NCI-H748 (cell line): Measurements from ENCODE around the gene FUOM.

Experiments used
- DNase-seq: peaks from one replicate; lab custom pipeline; 2025; ENCODE audit not compliant: unreplicated experiment; lab: John Stamatoyannopoulos, UW

The FUOM gene, protein sequence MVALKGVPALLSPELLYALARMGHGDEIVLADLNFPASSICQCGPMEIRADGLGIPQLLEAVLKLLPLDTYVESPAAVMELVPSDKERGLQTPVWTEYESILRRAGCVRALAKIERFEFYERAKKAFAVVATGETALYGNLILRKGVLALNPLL

DNA sequence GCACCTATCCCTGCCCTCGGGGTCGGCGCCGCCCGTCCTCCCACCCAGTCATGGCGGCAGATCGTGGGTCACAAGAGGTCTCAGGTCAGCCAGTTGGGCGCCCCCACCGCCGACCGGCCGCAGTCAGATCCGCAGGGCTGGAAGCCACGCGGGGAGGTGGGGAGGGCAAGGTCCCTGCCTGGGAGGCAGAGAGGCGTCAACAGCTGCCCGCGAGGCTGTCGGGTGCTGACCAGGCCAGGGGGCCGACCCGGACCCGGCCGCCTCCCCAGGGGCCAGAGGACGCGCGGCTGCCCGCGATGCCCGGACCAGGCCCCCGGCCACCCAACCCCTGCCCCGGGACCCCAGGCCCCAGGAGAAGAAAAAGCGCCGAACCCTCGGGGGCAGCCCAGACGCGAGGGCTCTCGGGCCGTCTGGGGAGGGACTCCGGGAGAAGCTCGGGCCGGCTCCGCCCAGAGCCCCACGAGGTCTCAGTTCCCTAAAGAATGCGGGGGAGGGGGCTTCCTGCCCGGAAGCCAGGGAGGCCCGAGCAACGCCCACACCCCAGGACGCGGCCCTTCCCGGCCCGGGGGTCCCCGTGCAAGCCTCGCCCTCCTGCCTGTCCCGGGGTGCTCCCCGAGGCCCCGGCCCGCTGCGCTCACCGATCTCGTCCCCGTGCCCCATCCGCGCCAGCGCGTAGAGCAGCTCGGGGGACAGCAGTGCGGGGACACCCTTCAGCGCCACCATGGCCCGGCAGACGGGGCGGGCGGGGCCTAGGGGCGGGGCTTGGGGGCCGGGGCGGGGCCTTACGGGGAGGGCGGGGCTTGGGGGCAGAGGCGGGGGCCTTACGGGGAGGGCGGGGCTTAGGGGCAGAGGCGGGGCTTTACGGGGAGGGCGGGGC lies at the start of gene FUOM:
TSS of gene FUOM (minus strand) at position 735 of the 877 bp plus-strand sequence. CDS start at position 723, 12 bp downstream.
- peak; percentile 59 for DNase-seq

DNA sequence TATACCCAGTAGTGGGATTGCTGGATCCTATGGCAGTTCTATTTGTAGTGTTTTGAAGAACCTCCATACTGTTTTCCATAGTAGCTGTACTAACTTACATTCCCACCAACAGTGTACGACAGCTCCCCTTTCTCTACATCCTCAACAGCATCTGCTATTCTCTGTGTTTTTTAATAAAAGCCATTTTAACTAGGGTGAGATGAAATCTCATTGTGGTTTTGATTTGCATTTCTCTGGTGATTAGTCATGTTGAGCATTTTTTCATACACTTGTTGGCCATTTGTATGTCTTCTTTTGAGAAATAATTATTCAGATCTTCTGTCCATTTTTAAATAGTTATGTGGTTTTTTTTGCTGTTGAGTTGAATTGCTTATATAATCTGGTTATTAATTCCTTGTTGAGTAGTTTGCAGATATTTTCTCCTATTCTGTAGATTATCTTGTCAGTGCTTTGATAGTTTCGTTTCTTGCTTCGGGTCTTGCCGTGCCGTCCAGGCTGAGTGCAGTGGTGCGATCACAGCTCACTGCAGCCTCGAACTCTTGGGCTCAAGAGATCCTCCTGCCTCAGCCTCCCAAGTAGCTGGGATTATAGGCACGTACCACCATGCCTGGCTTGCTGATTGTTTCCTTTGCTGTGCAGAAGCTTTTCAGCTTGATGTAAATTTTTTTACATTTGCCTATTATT lies 48.2 kb upstream of the FUOM start:
- DNase-seq, result no peak

DNA sequence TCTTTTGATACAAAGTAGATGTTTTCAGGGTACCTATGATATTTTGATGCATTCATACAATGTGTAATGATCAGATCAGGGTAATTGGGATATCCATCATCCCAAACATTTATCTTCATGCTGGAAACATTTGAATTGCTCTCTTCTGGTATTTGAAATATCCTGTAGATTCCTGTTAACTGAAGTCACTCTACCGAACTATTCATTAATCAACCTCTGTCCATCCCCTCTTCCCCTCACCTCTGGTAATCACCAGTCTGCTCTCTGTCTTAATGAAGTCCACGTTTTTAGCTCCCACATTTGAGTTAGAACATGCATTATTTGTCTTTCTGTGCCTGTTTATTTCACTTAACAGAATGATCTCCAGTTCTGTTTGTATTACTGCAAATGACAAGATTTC lies 47.5 kb upstream of the FUOM start:
- DNase-seq, result no peak

DNA sequence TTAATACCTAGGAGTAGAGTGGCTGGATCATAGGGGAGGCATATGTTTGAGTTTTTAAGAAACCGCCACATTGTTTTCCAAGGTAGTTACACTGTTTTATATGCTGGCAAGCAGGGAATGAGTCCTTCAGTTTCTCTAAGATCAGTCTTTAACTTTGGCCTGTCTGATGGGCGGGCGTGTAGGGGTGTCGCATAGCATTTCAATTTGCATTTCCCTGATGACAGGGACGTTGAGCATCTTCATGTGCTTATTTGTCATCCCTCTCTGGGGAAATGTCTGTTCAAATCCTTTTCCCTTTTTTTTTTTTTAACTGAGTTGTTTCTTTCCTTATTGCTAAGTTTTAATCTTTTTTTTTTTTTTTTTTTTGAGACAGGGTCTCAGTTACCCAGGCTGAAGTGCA lies 46.0 kb upstream of the FUOM start:
- DNase-seq, result no peak

DNA sequence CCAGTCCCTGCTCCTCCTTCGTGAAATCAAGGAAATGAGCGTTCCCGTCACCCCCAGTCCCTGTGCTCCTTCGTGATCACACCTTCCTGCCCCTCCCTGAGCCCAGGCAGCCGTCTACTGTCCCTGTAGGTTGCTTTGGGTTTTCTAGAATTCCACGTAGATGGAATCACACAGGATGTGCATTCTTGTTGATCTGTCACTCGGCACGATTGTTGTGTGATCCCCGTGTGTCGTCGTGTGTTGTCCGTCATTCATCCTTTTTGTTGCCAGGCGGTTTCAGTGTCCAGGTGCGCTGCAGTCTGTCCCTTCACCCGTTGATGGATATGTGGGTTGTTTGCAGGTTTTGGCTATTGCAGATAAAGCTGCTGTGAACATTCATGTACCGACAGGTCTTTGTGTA lies 45.5 kb upstream of the FUOM start:
- DNase-seq, result no peak

DNA sequence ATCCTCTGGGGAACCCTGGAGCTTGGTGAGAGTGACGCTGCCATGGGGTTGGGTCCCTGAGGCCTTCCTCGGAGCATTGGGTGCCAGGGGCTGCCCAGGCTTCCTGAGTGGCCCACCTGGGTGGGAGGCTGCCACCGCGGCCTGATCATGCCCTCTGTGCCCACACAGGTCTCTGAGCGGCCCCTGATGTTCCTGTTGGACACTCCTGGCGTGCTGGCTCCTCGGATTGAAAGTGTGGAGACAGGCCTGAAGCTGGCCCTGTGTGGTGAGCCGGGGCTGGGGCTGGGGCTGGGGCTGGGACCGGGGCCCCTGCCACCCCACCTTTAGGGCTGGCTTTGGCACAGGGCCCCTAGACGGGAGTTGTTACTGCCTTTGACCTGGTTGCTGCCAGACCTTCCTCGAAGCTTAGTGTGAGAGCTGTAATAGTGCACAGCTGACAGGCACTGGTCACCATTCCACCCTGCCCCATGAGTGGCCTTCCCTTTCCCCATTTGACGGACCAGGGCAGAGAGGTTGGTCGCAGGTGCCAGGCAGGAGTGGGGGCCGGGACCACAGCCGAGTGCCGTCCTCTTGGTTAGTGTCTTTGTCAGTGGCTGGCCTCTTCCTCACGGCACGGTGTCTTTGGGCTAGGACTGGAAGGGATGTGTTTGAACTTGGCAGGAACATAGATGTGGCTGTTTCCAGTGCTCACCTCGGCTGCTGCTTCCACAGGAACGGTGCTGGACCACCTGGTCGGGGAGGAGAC lies 44.3 kb upstream of the FUOM start:
- no peak for DNase-seq

DNA sequence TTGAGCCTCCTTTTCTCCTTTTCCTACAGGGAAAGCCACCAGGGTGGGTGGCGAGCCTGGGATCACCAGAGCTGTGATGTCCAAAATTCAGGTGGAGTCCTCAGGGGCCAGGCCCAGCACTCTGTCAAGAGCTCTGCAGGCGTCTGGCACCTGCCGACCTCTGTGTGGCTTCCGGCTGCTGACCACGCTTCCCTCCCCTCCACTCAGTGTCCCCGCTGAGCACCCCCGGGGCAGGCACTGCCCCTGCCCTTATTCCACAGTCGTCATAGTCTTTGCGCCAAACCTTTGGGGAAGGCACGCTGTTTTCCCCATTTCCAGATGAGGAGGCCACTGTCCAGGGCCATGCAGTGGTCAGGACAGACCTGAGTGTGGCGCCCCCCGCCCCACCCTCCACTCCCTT lies 43.7 kb upstream of the FUOM start:
- DNase-seq, result no peak

DNA sequence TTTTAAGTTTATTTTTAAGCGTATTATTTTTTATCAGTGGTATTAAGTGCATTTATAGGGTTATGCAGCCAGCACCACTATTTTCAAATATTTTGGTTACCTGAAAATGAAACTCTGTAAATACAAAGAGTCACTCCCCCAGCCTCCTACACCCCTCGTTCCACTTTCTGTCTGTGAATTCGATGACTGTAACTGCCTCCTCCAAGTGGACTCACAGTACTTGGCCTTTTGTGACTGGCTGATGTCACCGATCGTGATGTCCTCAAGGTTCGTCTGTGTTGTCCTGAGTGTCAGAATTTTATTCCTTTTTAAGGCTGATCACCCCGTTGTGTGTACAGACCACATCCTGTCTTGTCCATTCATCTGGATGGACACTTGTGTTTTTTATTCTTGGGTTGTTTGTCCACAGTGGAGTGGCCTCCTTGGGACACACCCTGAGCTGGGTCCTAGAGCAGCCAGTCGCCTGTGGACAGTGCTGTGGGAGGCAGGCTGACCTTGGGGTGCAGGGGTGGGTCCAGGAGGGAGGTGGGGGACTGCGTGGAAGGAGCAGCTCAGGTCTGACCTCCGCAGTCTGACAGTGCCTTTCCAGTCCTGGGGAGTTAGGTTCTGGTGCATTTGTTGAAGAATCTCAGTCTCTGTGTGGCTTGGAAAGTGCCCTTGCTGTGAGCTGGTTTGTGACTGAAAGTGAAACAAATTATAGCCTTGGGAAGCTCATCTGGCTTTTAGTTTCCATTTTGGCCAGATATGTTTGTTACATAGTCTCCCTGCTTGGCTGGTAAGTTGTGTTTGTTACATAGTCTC lies 43.0 kb upstream of the FUOM start:
- no peak for DNase-seq

DNA sequence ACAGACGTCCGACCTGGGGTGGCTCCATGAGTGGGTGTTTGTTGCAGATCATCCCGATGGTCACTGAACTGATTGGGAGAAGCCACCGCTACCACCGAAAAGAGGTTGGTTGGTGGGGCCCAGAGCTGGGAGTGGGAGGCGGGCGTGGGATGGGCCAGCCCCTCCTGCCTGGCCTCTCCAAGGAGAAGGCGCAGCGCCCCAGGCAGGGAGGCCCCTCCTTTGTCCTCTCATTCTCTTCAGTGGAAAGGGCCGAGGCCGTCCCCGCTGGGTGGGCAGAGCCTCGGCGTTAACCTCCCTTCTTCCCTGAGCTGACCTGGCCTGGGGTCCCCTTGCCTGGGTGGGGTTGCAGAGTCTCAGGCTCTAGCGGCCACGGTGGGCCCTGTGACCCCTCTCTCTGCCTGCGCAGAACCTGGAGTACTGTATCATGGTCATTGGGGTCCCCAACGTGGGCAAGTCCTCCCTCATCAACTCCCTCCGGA lies 41.3 kb upstream of the FUOM start:
- DNase-seq, result no peak

DNA sequence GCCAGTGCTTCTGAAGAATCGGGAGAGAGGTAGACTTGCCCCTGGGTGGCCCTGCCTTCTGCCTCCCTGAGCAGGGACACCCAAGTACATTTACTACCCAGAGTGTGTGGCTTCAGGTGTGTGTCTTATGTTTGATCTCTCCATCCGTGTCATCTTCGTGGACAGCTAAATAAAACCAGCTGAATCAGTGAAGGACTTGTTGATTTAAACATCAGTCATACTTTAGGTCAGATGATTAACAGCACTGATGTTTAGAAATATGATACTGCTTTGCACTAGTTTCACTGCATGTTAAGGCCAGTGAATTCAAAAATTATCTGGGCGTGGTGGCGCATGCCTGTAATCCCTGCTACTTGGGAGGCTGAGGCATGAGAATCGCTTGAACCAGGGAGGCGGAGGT lies 40.1 kb upstream of the FUOM start:
- DNase-seq, result no peak

DNA sequence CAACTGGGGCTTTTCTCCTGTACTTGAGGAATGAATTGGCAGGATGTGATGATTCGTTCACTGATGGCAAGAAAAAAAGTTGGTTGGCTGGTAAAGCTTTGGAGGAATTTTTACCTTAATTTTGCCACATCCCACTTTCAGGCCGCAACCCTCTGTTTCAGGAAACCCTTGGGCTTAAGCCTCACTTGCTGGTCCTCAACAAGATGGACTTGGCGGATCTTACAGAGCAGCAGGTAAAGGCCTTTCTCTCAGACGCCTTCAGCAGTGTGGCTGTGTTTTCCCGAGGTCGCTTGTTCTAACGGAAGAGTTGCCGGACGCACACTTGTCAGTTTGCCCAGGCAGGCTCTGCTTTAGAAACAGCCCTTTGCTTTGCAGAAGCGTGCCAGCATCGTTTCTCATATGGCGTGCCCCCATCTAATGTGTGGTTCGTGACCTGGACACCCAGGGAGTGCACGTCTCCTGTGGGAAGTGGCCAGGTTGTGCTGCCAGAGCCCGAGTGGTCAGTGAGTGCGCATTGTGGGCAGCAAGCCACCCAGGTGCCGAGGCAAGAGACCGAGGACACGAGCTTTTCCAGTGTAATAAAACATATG lies 38.3 kb upstream of the FUOM start:
- DNase-seq, result no peak

DNA sequence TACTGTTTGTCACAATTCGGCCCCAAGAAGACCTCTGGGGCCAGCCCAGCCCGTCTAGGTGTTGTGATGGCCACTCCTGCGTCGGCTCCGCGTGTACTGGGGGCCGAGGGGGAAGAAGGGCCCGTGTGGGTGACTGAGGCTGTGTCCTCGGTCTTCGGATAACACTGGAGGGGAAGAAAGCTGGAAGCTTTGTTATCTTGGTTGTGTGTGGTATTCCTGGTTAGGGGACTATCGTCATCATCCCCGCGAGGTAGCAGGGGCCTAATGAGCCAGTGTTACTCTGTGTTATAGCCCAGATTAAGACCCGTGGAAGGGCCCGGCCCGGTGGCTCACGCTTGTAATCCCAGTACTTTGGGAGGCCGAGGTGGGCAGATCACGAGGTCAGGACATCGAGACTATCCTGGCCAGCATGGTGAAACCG lies 37.0 kb upstream of the FUOM start:
- DNase-seq, result no peak

DNA sequence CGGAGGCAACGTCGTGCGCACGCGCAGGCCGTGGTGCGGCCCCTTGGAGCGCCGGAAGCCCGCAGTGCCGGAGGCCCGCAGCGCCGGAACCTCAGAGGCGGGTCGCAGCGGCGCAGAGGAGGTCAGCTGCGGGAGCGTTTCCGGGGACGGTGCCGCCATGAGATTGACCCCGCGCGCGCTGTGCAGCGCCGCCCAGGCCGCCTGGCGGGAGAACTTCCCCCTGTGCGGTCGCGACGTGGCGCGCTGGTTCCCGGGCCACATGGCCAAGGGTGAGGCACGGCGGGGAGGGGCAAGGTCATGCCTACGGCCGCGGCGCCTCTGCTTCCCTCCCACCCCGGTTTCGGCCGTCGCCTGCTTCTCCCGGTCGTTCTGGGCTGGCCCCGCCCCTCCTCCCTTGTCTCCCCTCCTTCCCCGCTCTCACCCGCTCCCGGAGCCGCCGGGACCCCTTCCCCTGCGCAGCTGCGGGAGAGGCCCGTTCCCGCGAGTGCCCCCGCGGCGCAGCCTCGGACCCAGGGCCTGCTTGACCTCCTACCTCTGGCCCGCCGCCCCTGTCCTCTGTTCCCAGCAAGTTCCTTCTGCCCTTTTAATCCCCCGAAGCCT lies 36.3 kb upstream of the FUOM start, which contains the start of gene MTG1:
TSS of gene MTG1 (plus strand) at position 94 of the 600 bp plus-strand sequence. CDS start at position 158, 64 bp downstream.
- DNase-seq, result peak; percentile 90

DNA sequence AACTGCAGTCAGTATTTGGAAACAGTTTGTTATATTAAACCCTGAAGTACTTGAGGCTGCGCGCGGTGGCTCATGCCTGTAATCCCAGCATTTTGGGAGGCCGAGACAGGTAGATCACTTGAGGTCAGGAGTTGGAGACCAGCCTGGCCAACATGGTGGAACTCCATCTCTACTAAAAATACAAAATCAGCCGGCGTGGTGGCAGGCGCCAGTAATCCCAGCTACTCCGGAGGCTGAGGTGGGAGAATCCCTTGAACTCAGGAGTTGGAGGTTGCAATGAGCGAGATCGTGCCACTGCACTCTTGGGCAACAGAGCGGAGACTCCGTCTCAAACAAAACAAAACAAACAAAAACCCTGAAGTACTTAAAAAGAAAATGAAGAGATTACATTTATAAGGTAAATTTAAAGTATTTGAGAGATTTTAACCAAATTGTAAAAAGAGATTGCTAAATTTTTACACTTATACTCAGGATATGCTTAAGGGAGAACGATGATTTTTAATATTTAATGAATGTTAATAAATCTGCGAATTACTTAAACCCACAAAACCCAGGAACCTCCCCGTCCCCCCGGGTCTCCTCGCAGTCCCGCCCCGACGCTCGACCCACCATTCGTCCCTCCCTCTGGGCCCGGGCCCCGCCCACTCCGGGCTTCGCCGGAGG lies 35.7 kb upstream of the FUOM start:
- DNase-seq, result no peak

DNA sequence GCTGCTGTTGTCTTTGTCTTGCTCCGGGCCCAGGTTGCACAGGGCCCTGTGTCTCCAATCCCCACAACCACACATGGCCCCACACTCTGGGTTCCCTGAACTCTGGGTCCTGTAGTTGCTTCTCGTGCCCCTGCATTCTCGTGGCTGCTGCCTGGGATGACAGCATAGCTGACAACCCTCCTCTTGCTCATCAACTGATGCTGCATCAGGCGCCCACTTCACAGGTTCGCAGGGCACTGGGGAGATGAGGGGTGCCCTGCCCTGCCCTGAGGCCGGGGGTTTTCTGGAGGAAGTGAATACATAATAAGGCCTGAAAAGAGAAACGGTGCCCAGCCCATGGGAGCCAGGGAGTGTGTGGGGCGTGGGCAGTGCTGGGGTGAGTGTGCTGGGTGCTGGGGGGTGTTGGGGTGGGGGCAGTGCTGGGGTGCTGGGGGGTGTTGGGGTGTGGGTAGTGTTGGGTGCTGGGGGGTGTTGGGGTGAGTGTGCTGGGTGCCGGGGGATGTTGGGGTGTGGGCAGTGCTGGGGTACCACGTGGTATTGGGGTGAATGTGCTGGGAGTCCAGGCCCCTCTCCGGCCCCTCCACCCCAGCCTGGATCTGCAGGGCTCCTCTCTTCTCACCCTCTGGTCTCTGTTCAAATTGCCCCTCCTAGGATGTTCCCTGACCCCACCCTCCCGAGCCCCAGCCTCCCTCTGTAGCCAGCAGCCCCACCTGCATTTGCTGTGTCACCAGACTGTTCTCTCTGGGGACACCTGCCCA lies 34.1 kb upstream of the FUOM start:
- no peak for DNase-seq

DNA sequence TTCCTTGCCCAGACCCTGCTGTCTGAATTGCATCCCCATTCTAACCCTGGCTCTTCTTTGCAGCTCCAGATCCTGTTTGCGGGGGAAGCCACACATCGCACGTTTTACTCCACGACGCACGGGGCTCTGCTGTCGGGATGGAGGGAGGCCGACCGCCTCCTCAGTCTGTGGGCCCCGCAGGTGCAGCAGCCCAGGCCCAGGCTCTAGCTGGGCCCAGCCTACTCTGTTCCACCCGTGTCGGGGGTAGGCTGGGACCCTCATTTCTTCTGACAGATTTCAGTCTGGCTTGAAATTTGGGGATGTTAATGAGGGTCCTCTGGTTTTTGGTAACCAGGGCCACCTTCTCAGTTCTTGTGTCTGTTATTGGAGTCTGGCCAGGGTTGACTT lies 33.4 kb upstream of the FUOM start:
- no peak for DNase-seq

DNA sequence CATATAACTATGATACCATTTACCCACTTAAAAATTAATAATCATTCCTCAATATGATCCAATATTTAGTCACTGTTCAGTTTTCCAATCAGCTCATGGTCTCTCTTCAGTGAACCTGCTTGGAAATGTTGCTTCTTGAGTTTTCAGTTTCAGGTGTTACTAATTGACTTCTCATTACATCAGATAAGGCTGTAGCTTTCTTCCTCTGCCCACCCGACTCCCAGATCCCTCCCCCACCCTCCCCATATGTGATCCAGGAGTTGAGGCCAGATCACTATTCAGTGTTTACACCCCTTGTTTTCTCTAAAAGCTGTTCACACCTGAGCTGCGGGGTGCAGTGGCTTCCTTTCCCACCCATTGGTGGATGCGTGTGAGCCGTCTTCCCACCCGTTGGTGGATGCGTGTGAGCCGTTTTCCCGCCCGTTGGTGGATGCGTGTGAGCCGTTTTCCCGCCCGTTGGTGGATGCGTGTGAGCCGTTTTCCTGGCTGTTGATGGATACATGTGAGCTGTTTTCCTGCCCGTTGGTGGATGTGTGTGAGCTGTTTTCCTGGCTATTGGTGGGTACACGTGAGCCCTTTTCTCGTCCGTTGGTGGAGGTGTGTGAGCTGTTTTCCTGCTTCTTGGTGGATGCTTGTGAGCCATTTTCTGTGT lies 32.9 kb upstream of the FUOM start:
- DNase-seq, result no peak
